GM18858 (cell line): Measurements from ENCODE around the gene SHISA5.
"Not testable (repeated sequence)": the region's sequence is repeated elsewhere in the genome, so short reads cannot be mapped to it uniquely, and the experiment has no call there.

Experiments
- ATAC-seq: cut with Tn5 transposase; IDR thresholded peaks from one replicate; pipeline ENCODE4 v1.9.1; 2021; ENCODE audit not compliant: unreplicated experiment

Gene SHISA5

DNA sequence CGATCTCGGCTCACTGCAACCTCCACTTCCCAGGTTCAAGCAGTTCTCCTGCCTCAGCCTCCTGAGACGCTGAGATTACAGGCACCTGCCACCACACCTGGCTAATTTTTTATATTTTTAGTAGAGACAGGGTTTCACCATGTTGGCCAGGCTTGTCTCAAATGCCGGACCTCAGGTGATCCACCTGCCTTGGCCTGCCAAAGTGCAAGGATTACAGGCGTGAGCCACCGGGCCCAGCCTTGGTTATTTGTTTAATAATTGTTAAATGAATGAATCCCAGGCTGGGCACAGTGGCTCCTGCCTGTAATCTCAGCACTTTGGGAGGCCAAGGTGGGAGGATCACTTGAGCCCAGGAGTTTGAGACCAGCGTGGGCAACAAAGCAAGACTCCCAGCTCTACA lies 42.2 kb downstream of the SHISA5 start:
- ATAC-seq, result not testable (repeated sequence)

GRCh38 chr3:48460517-48460902 lies 43.5 kb downstream of the SHISA5 start:
- ATAC-seq, result no peak

DNA sequence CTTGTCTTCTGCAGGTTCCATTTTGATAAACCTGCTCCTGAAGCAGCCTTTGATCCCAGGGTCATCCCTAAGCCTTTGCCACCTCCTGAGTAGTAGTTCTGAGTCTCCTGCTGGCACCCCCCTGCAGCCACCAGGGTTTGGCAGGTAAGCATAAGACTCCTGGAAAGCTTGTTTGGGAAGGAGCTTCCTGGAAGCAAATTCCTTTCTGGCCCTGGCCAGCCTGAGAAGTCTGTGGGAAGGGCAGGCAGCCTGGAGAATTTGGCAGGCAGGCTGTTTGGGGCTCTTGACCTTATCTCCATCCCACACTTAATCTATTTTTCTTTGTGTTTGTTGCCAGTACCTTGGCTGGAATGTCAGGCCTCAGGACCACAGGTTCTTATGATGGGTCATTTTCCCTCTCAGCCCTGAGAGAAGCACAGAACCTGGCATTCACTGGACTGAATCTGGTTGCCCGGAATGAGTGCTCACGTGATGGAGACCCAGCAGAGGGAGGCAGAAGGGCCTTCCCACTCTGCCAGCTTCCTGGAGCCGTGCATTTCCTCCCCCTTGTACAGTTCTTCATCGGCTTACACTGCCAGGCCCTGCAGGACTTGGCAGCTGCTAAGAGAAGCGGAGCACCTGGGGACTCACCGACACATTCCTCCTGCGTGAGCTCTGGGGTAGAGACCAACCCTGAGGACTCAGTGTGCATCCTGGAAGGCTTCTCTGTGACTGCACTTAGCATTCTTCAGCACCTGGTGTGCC lies 44.0 kb downstream of the SHISA5 start:
- ATAC-seq, result no peak

DNA sequence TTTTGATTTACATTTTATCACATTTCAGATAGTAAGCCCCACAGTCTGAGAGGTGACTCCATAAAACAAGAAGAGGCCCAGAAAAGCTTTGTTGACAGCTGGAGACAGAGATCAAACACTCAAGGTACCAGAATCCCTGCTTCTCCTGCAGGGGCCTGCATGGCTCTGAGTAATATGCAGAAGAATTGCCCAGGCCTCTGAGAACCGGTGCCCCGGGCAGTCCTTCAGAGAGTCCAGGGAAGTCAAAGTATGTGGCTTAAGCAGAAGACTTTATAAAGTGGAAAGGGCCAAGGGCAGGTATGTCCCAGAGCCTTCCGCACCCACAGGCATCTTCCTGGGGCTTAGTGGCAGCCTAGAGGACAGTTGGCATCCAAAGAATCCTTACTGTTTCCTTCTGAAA lies 44.6 kb downstream of the SHISA5 start:
- ATAC-seq, result no peak

- ATAC-seq, result no peak
Measured at GRCh38 chr3:48456456-48456855, 47.5 kb downstream of the SHISA5 start.

GRCh38 chr3:48451270-48451669 lies 52.7 kb downstream of the SHISA5 start:
- no peak for ATAC-seq

DNA sequence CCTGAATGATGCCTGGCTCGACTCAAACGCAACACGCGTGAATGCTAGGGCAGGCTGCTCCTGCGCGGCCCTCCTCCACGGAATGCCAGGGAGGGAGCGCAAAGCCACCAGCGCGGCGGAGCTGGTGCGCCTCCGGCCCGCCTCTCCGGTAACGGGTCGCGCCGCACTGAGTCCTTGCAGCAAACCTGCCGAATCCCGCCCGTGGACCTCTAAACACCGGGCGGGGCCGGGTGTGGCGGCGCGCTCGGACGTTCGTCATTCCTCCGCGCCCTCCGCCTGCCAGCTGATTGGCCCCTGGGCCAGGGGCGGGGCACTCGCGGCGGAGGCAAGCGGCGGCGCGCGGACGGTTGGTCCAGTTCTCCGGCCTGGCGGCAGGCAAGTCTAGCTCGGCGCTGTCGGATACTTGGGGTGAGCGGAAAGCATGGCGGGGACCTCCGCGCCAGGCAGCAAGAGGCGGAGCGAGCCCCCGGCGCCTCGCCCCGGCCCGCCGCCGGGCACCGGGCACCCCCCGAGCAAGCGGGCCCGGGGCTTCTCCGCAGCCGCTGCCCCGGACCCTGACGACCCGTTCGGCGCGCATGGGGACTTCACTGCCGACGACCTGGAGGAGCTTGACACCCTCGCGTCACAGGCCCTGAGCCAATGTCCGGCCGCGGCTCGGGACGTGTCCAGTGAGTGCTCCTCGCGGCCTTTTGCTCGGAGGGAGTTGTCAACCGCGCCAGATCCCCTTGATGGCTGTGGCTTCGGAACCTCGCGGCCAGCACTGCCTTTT lies 57.4 kb downstream of the SHISA5 start, which contains the start of gene ATRIP:
ATRIP (plus strand) TSS at position 313 of the 769 bp plus-strand sequence; CDS start at position 422, 109 bp downstream.
- ATAC-seq, result peak; percentile 67

DNA sequence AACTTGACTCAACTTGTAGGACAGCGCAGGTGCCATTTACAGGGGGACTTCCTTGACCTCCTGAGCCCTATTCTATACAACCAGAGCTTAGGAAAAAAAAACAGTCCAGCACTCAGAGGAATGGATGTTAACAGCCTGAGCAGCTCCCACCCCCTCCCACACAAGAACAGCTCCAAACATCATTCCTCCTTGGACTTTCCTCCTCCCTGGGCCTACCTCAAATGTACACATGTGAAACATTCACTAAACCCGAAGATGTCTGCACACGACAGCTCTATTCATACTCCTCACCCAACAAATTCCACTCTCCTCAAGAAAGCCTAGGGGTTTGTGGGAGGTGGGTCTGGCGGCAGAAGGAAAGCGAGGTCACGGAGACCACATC lies 57.9 kb downstream of the SHISA5 start:
- no peak for ATAC-seq

DNA sequence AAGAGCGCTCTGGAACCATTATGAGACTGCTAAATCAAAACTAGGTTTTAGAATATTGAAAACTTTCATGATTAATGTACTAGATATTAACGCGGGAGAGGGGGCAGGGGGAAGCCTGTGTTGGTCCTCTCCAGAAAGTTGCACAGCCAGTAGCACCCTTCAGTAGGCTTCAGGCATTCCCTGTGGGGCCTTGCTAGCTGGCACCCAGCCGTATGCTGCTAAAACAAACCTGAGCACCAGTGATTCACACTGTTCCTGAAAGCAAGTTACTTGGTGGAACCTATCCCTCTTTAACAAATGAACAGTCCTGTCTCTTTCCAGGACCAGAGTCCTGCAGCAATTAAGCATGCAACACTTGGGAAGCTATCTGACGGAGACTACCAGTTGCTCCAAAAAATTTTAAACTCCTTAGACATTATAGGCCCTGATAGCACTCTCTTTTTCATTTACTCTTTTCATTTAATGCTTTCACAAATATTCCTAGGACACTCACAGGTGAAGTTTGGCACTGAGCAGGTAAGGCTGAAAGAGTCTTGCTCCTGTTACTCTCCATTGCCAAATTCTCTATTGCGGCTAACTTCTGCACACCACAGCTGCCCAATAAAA lies 58.6 kb downstream of the SHISA5 start:
- ATAC-seq, result no peak

DNA sequence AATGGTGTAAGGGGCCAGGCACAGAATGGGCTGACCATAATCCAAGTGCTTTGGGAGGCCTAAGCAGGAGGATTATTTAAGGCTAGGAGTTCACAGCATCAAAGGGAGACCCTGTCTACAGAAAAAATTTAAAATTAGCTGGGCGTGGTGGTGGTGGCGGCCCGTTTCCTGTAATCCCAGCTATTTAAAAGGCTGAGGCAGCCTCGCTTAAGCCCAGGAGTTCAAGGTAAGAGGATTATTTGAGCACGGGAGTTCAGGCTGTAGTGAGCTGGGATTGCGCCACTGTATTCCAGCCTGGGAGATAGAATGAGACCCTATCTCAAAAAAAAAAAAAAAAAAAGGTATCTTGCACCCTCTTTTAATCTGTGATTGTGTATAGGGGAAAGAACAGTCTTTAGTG lies 62.0 kb downstream of the SHISA5 start:
- no peak for ATAC-seq

- ATAC-seq, result no peak
Measured at GRCh38 chr3:48440590-48440958, 63.4 kb downstream of the SHISA5 start.

- peak; percentile 88 for ATAC-seq
Measured at GRCh38 chr3:48439820-48440589, 64.0 kb downstream of the SHISA5 start, which contains the start of the genes CCDC51 and TMA7. TSS of gene CCDC51 (minus strand) at chr3:48440119. CDS start at chr3:48435128, 4,991 bp downstream. TSS of gene TMA7 (plus strand) at chr3:48440257. CDS start at chr3:48440297, 40 bp downstream.

GRCh38 chr3:48437812-48438211 lies 66.2 kb downstream of the SHISA5 start:
- no peak for ATAC-seq

DNA sequence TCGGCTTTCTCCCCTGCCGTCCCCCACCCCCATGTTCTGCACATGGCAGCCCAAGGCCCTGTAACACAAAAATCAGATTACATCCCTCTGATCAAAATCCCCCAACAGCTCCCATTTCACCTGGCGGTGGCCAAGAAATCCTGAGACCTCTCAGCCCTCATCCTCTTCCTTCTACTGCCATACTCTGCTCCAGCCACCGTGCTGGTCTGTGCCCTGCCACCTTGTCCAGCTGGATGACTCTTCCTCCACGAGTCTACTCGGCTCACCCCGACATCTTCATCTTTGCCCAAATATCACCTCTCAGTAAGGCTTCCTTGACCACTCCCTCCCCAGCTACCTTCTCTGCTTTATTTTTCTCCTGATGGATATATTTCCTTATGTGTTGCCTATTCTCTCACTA lies 67.1 kb downstream of the SHISA5 start:
- no peak for ATAC-seq

- no peak for ATAC-seq
Measured at GRCh38 chr3:48436477-48436787, 67.5 kb downstream of the SHISA5 start.

DNA sequence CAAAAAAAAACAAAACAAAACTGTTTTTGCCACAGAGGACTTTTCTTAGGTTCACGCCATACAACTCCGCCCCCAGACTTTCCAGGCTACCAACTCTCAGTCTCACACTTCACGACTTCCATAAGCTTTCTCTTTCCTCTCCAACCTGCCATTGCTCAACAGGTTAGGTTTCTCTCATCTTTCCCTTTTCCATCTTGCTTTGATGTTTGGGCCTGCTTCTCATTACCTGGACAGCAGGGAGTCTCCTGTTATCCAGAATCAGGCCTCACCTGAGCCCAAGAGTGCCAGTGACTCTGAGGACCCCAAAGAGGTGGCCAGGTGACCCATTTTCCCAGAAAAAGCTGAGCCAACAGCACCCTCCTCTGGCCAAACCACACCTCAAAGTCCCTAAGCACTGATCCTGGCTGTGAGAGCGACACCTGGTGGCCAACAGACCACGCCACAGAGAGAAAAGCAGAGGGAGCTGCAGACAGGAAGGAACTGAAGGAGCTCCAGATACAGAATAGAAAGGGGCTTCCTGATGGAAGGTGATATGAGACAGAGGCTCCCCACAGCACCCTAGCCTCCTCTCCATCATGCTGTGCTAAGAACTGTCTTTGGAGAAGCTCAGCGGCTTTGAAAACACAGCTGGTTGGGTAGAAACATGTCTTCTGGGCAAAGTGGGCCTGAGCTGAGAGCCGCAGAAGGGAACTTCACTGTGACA lies 68.0 kb downstream of the SHISA5 start:
- ATAC-seq, result no peak

DNA sequence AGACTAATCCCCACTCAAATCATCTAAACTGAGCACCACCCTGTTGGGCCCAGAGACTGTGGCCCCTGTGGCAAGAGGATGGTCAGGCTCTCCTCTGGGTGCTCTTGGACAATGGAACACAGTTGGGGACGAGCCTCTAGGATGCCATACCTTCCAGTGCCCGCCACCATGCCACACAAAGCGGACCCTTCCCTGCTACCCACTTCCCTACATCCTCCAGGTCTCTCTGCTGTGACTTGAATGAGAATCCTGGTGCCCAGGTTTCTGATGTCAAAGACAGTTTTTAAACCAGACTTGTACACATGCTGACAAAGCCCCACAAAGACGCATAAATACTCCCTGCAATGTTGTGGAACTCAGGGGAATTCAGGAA lies 68.8 kb downstream of the SHISA5 start:
- ATAC-seq, result no peak

DNA sequence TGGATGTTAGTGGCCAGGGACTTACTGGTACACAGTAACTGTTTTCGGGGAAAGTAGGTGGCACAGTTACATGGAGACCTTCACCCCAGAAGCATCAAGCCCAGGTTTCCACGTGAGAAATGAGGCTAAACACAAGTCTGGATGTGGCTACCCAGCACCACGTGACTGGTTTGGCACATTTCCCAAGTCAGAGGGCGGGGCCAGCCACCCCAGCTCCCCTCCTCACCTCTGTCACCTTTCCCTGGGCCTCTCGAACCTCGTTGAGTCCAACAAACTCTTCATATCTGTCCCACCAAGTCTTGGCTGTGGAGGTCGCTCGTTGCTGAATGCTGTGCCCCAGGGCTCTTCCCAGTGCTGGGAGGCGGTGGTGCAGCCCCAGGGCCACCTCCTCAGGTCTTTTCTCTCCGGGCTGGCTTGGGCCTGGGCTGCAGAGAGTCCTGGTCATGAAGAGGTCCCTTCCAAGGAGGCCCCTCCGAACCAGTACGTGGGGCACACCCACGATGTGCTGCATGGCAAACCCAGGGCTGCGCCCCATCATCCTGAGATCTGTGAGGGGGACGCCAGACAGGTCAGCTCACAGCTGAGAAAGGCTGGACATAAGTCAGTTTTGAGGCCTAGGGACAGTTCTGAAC lies 69.3 kb downstream of the SHISA5 start:
- no peak for ATAC-seq

GRCh38 chr3:48433472-48434118 lies 70.4 kb downstream of the SHISA5 start:
- no peak for ATAC-seq
